ENCODE data around the gene GRN. TPM values are rescaled to one million over a fixed set of nuclear protein-coding genes. Genes with fewer than 3 reads are reported as not detected.

The GRN gene
- total RNA-seq, 1 experiment from 2014 or later = 127 TPM

GRCh38 chr17:44359458-44360143, 14.5 kb downstream of the GRN start:
- Histone ChIP-seq H3K9ac (ENCODE audit: extremely low read depth, insufficient read length, low read length) (no peak overlapping the region), H4K8ac (replicated peaks; ENCODE audit: insufficient read length, low read depth, low read length) (no peak overlapping the region), H3K14ac (ENCODE audit: insufficient read depth, low read length) (no peak overlapping the region), H3K56ac (ENCODE audit: insufficient read length, low read depth, low read length) (no peak overlapping the region), H3K79me2 (ENCODE audit: insufficient read depth, low read length) (no peaks in the 10 kb centered on the region), H3K23me2 (ENCODE audit: insufficient read length, low read depth, low read length, poor library complexity, severe bottlenecking) (peaks cover 13% of the 10 kb centered on the region), H4K91ac (ENCODE audit: insufficient read length, low read depth, low read length) (no peak overlapping the region), H4K20me1 (ENCODE audit: control insufficient read depth, insufficient read depth, insufficient read length) (no peaks in the 10 kb centered on the region), H3K27ac (ENCODE audit: insufficient read length, low read depth, low read length) (no peak overlapping the region), H3K23ac (ENCODE audit: insufficient read length, low read depth, low read length) (no peak overlapping the region), H3K79me1 (ENCODE audit: insufficient read depth, low read depth, low read length, poor library complexity, severe bottlenecking) (no peaks in the 10 kb centered on the region), H4K5ac (ENCODE audit: insufficient read length, low read depth, low read length) (no peak overlapping the region), H2BK12ac (ENCODE audit: insufficient read length, low read depth, low read length) (no peak overlapping the region), H3K4ac (ENCODE audit: low read depth, low read length) (no peak overlapping the region), H2BK15ac (ENCODE audit: low read depth, low read length) (no peak overlapping the region), H3T11ph (ENCODE audit: low read length) (no peak overlapping the region), H3K4me2 (ENCODE audit: insufficient read depth, insufficient read length, low read length) (no peak overlapping the region), H2AFZ (ENCODE audit: low read length) (no peak overlapping the region), H3K27me3 (ENCODE audit: insufficient read depth, low read length) (no peaks in the 10 kb centered on the region), H2BK5ac (ENCODE audit: insufficient read length, low read length) (no peak overlapping the region), H2AK5ac (ENCODE audit: insufficient read length, low read length) (no peak overlapping the region), H2BK120ac (ENCODE audit: low read depth, low read length, poor library complexity, severe bottlenecking) (no peak overlapping the region), H3K18ac (ENCODE audit: insufficient read length, low read depth, low read length) (no peak overlapping the region), H3K4me1 (ENCODE audit: insufficient read depth, low read length) (peaks cover 12% of the 10 kb centered on the region), H3K9me3 (ENCODE audit: control insufficient read depth, low read depth, low read length) (no peaks in the 10 kb centered on the region), H2BK20ac (ENCODE audit: low read depth, low read length, poor library complexity, severe bottlenecking) (no peak overlapping the region)
- Mint-ChIP-seq H3K9me3 (no peaks in the 10 kb centered on the region), H3K27me3 (ENCODE audit: low read depth) (peaks cover 8% of the 10 kb centered on the region), H3K27ac (peak overlapping the region in 1 of 3 experiments; percentile 49; a peak in 1 of 7 replicates), H3K36me3 (ENCODE audit: insufficient read depth in 1 of 3, low read depth in 3 of 3) (peaks cover 0 to 15% (median 9%) of the 10 kb centered on the region in 3 experiments; a peak in 5 of 7 replicates), H3K4me3 (no peak overlapping the region), H3K4me1 (peaks cover 22 to 36% of the 10 kb centered on the region in 2 experiments)
- DNase-seq = no peak
- WGBS (ENCODE audit: extremely low coverage, insufficient read length, low lambda C conversion rate) = no CpG with 5 or more reads among the region's 14 CpGs
- TF ChIP-seq, protein P1, sequence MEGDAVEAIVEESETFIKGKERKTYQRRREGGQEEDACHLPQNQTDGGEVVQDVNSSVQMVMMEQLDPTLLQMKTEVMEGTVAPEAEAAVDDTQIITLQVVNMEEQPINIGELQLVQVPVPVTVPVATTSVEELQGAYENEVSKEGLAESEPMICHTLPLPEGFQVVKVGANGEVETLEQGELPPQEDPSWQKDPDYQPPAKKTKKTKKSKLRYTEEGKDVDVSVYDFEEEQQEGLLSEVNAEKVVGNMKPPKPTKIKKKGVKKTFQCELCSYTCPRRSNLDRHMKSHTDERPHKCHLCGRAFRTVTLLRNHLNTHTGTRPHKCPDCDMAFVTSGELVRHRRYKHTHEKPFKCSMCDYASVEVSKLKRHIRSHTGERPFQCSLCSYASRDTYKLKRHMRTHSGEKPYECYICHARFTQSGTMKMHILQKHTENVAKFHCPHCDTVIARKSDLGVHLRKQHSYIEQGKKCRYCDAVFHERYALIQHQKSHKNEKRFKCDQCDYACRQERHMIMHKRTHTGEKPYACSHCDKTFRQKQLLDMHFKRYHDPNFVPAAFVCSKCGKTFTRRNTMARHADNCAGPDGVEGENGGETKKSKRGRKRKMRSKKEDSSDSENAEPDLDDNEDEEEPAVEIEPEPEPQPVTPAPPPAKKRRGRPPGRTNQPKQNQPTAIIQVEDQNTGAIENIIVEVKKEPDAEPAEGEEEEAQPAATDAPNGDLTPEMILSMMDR (conservative IDR thresholded peaks at IDR 0.05) = no peak

Data from H9 (cell line).